Measurements from ENCODE around the gene USP22.

The USP22 gene

DNA sequence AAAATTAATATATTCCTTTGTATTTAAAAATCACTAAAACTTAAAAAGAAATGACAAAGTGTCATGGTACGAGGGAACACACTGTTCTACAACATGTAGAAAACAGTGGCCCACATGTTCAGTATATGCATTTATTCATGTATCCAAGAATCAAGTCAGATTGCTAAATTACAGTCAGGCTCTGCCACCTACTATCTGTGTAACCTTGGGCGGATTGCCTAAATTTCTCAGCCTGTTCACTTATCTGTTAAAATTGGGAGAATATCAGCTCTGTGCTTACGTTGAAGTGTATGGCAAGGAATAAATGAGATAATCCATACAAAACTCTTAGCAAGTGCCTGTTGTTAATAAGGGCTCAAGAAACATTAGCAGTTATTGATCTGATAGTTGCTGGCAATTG is 3.4 kb upstream of the USP22 start:
- DNase-seq: no peak

DNA sequence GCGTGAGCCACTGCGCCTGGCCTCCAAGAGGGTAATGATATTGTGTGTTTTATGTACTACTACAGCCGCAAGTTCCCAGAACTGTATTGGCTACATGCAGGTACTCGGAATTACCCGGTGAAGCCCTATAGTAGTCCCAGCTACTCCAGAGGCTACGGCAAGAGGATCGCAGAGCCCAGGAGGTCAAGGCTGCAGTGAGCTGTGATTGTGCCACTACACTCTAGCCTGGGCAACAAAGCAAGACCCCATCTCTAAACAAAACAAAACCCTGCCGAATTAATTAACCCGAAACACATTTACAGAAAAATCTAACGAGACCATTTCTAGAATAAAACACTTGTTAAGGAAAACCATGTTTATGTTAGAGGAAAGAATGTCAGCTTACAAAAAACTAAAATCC is 2.2 kb upstream of the USP22 start:
- no peak for DNase-seq

- DNase-seq: peak; percentile 99
Measured at GRCh38 chr17:21043296-21044232, 753 bp upstream of the USP22 start.

DNA sequence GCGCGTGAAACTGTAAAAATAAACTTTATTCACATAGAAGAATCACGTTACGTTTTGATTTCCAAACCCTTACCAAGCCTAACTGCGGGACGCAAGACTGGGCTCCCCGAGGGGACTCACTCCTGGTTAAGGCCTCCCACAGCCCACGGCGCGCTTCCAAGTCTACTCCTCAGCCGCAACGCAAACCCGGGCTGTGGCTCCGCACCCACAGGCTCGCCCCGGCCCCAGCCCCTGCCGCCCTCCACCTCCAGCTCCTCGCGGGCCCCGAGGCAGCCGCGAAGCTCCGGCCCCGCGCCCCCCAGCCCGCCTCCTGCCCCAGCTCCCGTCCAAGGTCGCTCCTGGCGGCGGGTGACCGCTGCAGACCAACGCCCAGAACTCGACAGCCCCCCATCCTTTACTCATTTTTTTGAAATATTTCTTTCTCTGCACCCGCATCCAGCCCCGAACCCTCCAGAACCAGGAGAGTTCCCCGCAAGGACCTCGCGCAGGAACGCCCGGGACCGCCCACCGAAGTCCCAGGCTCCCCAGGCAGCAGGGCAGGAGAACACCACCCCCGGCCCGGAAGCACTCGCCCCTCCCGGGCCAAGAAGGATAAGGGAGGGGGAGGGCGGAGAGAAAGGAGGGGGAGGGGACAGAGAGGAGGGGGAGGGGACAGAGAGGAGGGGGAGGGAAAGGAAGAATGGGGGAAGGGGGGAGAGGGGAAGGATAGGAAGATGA is 912 bp downstream of the USP22 start:
- peak; percentile 82 for DNase-seq

DNA sequence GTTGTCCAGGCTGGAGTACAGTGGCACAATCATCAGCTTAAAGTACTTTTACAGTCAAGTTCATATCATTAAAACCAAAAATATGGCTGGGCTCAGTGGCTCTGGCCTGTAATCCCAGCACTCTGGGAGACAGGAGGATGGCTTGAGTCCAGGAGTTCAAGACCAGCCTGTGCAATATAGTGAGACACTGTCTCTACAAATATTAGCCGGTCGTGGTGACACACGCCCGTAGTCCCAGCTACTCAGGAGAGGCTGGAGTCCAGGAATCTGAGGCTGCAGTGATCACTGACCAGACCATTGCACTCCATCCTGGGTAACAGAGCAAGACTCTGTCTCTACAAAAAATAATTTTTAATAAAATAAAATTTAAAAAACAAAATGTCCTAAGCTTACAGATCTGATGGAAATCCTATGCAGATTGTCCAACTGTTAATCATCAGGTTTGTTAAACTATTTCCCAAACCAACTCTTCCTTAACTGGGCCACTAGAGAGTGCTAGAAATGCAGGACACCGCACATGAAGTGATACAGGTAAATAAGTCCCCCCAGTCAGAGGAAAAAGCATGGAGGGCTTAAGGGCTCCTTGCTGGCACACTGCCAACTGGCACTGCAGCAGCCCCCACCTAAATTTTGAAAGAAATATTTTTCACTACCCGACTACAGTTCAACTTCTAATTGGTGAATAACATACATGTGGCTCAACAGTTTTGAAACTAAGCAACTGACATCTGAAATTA is 2.8 kb downstream of the USP22 start:
- DNase-seq: peak; percentile 61

- no peak for DNase-seq
Measured at GRCh38 chr17:21037117-21037803, 5.6 kb downstream of the USP22 start.

DNA sequence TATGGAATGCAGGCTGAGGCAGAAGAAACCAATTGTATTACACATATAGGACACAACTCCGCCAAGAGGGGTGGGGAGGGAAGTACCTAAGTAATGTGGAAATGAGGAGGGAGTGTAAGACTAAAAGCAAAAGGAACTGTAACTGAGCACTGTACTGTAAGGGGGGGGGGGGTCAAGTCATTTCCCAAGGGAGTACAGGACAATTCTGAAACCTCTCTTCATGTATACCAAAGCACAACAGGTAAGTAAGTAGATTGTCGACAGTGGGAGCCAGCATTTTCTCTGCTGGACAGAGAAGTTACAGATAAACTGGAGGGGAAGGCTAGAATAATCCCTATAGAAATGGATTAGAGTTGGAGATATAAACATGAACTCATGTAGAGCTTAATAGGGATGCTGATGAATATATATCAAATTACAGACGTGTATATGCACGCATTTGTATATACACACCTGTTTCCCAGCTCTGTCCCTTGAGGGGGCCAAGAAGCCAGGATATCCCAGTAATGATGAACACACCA is 6.4 kb downstream of the USP22 start:
- peak; percentile 50 for DNase-seq

- DNase-seq: no peak
Measured at GRCh38 chr17:21035406-21035805, 7.4 kb downstream of the USP22 start.

- no peak for DNase-seq
Measured at GRCh38 chr17:21034340-21035235, 8.2 kb downstream of the USP22 start.

GRCh38 chr17:21033350-21033749 is 9.5 kb downstream of the USP22 start:
- no peak for DNase-seq

DNA sequence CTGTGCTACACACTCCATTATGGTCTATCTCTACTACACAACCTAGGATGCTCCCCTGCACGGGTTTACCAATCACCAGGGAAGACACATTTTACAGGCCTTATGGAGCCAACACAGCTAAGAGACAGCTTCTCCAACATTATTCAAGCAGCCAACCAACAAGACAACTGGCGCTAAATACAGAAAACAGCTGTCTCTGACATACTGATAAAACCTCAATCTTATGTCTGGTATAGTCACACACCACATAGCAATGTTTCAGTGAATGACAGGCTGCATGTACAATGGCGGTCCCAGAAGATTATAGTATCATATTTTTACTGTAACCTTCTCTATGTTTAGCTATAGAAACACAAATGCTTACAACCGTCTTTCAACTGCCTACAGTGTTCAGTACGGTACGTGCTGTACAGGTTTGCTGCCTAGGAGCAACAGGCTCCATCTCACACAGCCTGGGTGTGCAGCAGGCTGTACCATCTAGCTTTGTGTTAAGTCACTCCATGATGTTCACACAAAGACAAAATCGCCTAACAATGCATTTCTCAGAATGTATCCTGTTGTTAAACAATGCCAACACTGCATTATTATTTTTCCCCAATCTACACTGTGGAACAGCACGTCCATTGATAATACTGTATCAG is 10.9 kb downstream of the USP22 start:
- no peak for DNase-seq

- no peak for DNase-seq
Measured at GRCh38 chr17:21030375-21030774, 12.4 kb downstream of the USP22 start.

DNA sequence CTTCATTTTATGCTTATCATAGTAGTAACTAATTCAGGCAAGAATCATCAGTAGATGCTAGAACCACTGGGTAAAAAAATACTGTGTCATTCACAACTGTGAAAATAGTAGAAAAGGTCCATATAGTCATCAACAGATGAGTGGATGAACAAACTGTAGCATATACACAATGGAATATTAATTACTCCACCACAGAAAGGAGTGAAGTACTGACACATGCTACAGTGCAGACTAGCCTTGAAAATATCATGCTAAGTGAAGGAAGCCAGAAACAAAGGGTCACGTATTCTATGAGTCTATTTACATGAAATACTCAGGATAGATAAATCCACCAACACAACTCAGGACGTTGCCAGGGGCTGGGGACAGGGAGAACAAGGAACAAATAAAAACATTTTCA is 13.3 kb downstream of the USP22 start:
- DNase-seq: no peak

- peak; percentile 72 for DNase-seq
Measured at GRCh38 chr17:21029036-21029435, 13.8 kb downstream of the USP22 start.

DNA sequence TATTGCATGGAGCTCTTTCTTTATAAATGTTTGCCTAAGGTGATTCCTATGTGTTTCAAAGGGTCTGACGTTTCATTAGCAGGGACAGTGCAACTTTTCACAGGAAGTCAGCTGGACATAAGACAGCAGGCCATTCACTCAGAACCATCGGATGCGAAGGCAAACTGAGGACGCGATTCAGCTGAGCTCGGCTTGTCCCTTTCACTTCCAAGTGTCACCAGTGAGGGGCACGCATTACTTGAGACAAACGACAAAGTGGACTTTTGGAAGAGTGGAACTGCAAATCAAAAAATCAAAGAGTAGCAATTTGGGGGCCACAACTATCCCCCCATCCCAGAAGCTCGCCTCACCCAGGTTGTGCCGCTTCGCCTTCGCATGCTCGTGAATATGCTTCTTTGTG is 14.6 kb downstream of the USP22 start:
- DNase-seq: no peak

GRCh38 chr17:21027031-21027430 is 15.8 kb downstream of the USP22 start:
- no peak for DNase-seq

DNA sequence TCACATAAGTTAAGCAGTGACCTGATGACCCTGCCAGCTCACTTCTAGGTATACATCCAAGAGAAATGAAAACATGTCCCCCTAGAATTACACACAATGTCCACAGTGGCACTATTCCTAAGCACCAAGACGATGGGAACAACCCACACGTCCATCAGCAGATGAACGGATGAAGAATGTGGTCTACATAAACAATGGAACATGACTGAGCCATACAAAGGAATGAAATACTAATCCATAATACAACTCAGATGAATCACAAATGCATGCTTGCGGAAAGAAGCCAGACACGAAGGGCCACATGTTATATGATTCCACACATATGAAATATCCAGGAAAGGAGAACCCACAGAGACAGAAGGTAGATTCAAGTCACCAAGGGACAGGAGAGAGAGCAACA is 17.4 kb downstream of the USP22 start:
- peak; percentile 83 for DNase-seq

- DNase-seq: no peak
Measured at GRCh38 chr17:21024024-21024423, 18.8 kb downstream of the USP22 start.

GRCh38 chr17:21021208-21021803 is 21.5 kb downstream of the USP22 start:
- DNase-seq: no peak

DNA sequence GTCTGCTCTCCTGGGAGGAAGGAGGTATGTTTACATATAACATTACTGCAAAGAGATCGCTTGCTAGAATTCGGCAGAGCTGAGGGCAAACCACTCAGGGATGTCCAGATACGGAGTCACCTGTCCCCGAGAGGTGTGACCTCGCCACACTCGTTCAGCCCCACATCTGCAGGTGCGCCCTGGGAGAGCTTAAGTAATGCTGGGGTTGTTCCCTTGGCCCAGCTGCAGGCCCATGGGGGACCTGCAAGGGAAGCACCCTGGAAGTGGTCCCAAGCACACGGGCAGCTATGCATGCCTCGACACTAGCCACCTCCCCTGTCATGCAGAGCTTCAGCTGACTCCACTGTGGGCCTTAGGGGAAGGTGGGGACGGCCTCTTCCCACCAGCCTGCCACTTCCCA is 22.2 kb downstream of the USP22 start:
- DNase-seq: no peak
